Measurements from ENCODE around the gene ANKFN1. TPM values are rescaled to one million over a fixed set of nuclear protein-coding genes. Genes with fewer than 3 reads are reported as not detected.

Gene ANKFN1
- total RNA-seq, 1 donor from 2014 or later, result 2.4 TPM

DNA sequence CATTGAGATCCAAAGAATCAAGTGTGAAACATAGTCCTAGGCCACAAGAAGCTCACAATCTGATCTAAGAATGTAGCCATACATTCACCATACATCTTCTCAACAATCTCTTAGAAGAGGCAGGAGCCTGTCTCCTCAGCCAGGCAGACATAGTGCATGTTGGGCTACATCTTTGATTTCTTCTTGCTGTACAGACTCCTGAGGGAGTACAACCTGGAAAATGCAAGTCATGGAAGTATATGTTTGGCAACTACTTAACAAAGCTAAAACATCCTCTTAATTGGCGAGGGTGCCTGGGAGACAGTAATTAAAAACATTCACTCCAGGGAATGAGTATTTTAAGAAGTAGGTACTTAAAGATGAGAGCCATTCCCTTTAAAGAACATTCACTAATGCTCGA, 361.0 kb downstream of the ANKFN1 start:
- H3K36me3 Mint-ChIP-seq, result no peaks in the 10 kb centered on the region
- TF ChIP-seq, protein P1, sequence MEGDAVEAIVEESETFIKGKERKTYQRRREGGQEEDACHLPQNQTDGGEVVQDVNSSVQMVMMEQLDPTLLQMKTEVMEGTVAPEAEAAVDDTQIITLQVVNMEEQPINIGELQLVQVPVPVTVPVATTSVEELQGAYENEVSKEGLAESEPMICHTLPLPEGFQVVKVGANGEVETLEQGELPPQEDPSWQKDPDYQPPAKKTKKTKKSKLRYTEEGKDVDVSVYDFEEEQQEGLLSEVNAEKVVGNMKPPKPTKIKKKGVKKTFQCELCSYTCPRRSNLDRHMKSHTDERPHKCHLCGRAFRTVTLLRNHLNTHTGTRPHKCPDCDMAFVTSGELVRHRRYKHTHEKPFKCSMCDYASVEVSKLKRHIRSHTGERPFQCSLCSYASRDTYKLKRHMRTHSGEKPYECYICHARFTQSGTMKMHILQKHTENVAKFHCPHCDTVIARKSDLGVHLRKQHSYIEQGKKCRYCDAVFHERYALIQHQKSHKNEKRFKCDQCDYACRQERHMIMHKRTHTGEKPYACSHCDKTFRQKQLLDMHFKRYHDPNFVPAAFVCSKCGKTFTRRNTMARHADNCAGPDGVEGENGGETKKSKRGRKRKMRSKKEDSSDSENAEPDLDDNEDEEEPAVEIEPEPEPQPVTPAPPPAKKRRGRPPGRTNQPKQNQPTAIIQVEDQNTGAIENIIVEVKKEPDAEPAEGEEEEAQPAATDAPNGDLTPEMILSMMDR (conservative IDR thresholded peaks at IDR 0.05), result no peak
- H3K4me1 Mint-ChIP-seq (ENCODE audit: unreplicated experiment), result peaks cover 10% of the 10 kb centered on the region
- H3K4me3 Mint-ChIP-seq, result no peak overlapping the region
- no peaks in the 10 kb centered on the region for H3K27me3 Mint-ChIP-seq
- no peaks in the 10 kb centered on the region for H3K9me3 Mint-ChIP-seq
- H3K27ac Mint-ChIP-seq, result no peak overlapping the region
- no peak for DNase-seq (ENCODE audit: extremely low spot score, unreplicated experiment)

DNA sequence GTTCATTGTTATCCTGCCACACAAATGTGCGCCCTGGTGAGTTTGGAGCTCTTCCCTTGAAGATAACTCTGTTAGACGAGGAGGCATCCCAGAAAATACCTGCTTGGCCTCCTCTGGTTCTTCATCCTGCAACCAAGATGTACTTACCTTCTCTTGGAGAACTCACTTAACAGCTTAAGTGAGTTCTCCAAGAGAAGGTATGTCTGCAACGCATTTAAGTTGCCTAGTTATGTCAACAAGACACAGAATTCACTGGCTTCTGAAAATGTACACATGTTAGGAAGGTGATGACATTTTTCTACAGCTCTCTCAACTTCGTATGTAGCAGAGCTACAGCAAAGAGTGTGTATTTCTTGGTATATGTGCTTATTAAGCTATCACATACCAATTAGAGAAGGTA, 361.6 kb downstream of the ANKFN1 start:
- no peaks in the 10 kb centered on the region for H3K27me3 Mint-ChIP-seq
- TF ChIP-seq, protein P1 (conservative IDR thresholded peaks at IDR 0.05), result no peak
- H3K4me3 Mint-ChIP-seq, result no peak overlapping the region
- no peak overlapping the region for H3K27ac Mint-ChIP-seq
- H3K36me3 Mint-ChIP-seq, result no peaks in the 10 kb centered on the region
- no peak for DNase-seq (ENCODE audit: extremely low spot score, unreplicated experiment)
- H3K9me3 Mint-ChIP-seq, result no peaks in the 10 kb centered on the region
- peaks cover 10% of the 10 kb centered on the region for H3K4me1 Mint-ChIP-seq (ENCODE audit: unreplicated experiment)

DNA sequence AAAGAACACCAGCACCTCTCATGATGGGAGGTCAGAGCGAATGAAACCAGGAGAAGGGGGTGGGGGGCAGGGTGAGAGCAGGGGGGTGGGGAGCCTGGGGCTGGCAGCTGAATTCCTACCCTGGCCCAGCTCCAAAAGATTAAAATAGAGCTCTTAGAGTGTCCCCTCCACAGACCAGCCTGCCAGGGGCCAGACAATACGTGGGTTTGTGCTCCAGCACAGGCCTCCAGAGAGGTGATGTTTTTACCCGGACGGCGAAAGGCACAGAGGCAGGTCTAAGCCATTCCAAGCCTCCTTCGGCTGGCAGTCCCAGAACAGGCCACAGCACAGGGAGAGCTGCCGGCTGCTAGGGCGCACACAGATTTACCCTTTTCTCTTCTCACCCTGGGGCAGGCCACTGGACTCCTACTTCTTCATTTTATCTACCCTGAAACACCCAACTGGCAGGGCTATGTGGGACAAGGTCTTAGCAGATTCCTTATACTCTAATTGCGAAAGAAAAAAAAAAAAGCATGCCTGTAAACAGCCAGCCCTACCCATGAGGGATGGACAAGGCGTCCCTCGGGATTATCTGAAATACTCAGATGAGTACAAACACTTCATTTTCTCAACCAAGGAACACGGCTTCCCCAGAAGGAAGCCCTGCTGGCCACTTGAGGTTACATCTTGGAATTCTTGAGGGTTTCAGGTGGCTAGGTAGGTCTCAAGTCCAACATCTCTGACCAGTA, 368.3 kb downstream of the ANKFN1 start:
- TF ChIP-seq, protein P1 (conservative IDR thresholded peaks at IDR 0.05), result no peak
- Mint-ChIP-seq H3K27ac (no peak overlapping the region), H3K27me3 (no peaks in the 10 kb centered on the region), H3K4me1 (ENCODE audit: unreplicated experiment) (peaks cover 11% of the 10 kb centered on the region), H3K9me3 (peaks cover 5% of the 10 kb centered on the region), H3K36me3 (no peaks in the 10 kb centered on the region), H3K4me3 (no peak overlapping the region)
- no peak for DNase-seq (ENCODE audit: extremely low spot score, unreplicated experiment)

DNA sequence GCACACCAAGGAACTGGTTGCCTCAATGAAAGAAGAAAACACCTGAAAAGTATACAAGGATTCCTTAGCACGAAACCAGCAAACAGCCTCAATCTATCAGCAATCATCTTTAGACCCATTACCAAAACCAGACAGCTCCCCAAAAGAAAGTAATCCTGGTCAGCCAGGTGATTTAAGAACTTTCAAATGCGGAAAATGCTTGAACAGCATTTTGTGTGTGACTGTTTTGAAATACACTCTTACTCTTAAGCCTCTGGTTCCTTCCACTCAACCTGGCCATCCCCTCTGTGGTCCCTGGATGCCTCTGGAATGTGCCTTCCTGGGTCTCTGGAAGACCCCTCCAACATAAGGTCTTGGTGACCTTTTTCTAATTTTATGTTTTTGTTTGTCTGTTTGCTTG, 369.8 kb downstream of the ANKFN1 start:
- H3K4me1 Mint-ChIP-seq (ENCODE audit: unreplicated experiment), result peaks cover 6% of the 10 kb centered on the region
- H3K36me3 Mint-ChIP-seq, result no peaks in the 10 kb centered on the region
- no peak for DNase-seq (ENCODE audit: extremely low spot score, unreplicated experiment)
- H3K9me3 Mint-ChIP-seq, result peaks cover 5% of the 10 kb centered on the region
- TF ChIP-seq, protein P1 (conservative IDR thresholded peaks at IDR 0.05), result no peak
- no peaks in the 10 kb centered on the region for H3K27me3 Mint-ChIP-seq
- H3K27ac Mint-ChIP-seq, result no peak overlapping the region
- H3K4me3 Mint-ChIP-seq, result no peak overlapping the region

DNA sequence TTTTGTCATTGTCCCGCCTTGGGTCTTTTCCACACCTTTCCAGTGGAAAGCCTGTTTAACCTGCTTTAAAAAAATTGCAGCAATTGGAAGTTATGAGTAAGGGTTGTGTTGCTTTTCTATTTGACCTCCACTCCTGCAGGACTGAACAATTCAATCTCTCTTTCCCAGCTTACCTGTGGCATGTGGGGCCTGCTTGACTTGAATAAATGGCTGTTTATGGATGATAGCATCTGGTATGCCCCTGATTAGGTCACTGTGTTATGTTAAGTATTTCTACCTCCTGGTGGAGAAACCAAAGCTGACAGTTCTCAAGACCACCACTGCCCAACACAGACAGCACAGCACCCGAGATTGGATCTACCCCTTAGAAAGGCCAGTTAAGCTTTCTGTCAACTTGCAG, 375.4 kb downstream of the ANKFN1 start:
- Mint-ChIP-seq H3K27me3 (peaks cover 7% of the 10 kb centered on the region), H3K27ac (peak overlapping the region; percentile 54), H3K36me3 (no peaks in the 10 kb centered on the region), H3K4me3 (peak overlapping the region; percentile 12), H3K4me1 (ENCODE audit: unreplicated experiment) (peaks cover 9% of the 10 kb centered on the region), H3K9me3 (no peaks in the 10 kb centered on the region)
- DNase-seq (ENCODE audit: extremely low spot score, unreplicated experiment), result no peak
- TF ChIP-seq, protein P1 (conservative IDR thresholded peaks at IDR 0.05), result peak; percentile 18
